ENCODE data around the gene MBD3L2B.

DNA sequence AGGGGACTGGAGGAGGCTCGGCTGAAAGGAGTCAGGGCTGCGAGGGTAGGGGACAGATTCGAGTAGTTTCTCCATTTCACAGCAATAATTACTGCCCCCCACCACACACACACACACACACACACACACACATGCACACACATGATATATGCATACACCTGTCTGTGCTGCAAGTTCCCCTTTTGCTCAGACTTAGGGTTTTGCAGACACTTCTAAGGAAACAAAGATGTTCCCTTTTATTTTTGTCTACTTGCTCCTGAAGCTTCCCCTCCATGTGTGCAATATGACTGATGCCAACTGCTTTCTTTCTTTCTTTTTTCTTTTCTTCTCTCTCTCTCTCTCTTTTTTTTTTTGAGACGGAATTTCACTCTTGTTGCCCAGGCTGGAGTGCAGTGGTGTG, 13.4 kb downstream of the MBD3L2B start:
- TF ChIP-seq EZH2phosphoT487 (IDR thresholded peaks at IDR 0.05; ENCODE audit: insufficient read depth, low read depth) (no peak), EZH2 (IDR thresholded peaks at IDR 0.05; ENCODE audit: insufficient read depth, poor library complexity, severe bottlenecking) (no peak)
